ENCODE measurements around the gene BAIAP3. TPM values are rescaled to one million over a fixed set of nuclear protein-coding genes. Genes with fewer than 3 reads are reported as not detected.

The BAIAP3 gene
- total and polyA plus RNA-seq, 2 of the 8 experiments (the other 6 are each of a cell fraction or from before 2014, with no cell fraction given): 2.9 to 6.8 TPM

DNA sequence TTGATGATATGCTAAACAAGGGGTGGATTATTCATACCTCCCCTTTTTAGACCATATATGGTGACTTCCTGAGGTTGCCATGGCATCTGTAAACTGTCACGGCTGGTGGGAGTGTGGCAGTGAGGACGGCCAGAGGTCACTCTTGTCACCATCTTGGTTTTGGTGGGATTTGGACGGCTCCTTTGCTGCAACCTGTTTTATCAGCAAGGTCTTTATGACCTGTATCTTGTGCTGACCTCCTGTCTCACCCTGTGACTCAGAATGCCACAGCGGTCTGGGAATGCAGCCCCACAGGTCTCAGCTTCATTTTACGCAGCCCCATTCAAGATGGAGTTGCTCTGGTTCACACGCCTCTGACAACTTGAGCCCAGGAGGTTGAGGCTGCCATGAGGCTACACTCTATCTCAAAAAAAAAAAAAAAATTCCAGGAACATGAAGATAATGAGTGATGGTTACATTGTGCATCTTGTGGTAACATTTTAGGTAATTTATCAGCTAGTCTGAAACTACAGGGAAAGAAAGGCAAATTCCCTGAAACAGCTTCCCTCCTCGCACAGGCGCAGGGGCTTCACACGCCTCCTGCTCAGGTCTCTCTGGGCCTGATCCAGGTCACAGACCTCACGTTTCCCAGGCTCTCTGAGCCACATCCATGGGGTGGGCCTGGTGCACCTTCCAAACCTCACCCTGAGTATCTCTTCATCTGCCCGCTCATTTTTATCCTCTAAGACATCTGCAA is 39.4 kb upstream of the BAIAP3 start:
- peak overlapping the region; percentile 75; the same call in 1 of the 2 replicates for H2BK12ac ChIP-seq (ENCODE audit: low read depth, low read length)
- CTCF ChIA-PET (ENCODE audit: partially characterized antibody): interaction anchor here (0.9 kb wide), 1 partner anchor 902 kb away, joined by 4 read pairs; no protein-coding TSS in a partner anchor
- FAIRE-seq: no peak
- H3K9ac ChIP-seq (replicated peaks in 1 of 4; ENCODE audit: extremely low read depth in 1 of 4, low read depth in 3 of 4, low read length in 3 of 4): no peak overlapping the region
- no peak for DNase-seq (ENCODE audit: low read depth in 1 of 2, low spot score in 2 of 2)
- peaks cover 3 to 12% (median 8%) of the 10 kb centered on the region in 4 experiments; a peak in 6 of 7 replicates for H3K4me1 ChIP-seq (replicated peaks in 1 of 4; ENCODE audit: control insufficient read depth in 3 of 4, insufficient read depth in 4 of 4, low read length in 3 of 4)
- no peak overlapping the region for H3K4me3 ChIP-seq (ENCODE audit: extremely low read depth in 1 of 4, insufficient read depth in 2 of 4, low read depth in 3 of 4, low read length in 4 of 4)
- POLR2A ChIA-PET (ENCODE audit: partially characterized antibody): interaction anchor here (0.9 to 2.3 kb wide), 5 partner anchors 10 to 162 kb away, joined by 3 to 7 read pairs (median 4); no protein-coding TSS in a partner anchor
- no peak overlapping the region for H2AFZ ChIP-seq (ENCODE audit: low read length)
- H3K4me2 ChIP-seq (ENCODE audit: insufficient read depth in 1 of 2, low read depth in 2 of 2, low read length in 2 of 2): no peak overlapping the region
- no peak overlapping the region for H2BK20ac ChIP-seq (ENCODE audit: low read length)
- H3K27ac ChIP-seq (ENCODE audit: low read depth, low read length): no peak overlapping the region
- H3K14ac ChIP-seq (ENCODE audit: insufficient read length): no peak overlapping the region
- H3K27me3 ChIP-seq (replicated peaks in 1 of 4; ENCODE audit: control insufficient read depth in 3 of 4, extremely low read depth in 1 of 4, insufficient read depth in 3 of 4, low read length in 3 of 4): peaks cover 2 to 26% (median 18%) of the 10 kb centered on the region in 4 experiments
- 88% methylated on average over 11 of the region's 11 CpGs; no CpG with 5 or more reads in 1 of the 2 experiments for WGBS, 2 experiments (ENCODE audit: extremely low coverage in 1 of 2, insufficient coverage in 1 of 2, insufficient read length in 1 of 2, insufficient replicate concordance in 2 of 2, low coverage in 1 of 2, low lambda C conversion rate in 2 of 2, missing lambda C conversion rate in 1 of 2)
- H4K91ac ChIP-seq (replicated peaks; ENCODE audit: insufficient read length, low read length): no peak overlapping the region
- H3K23ac ChIP-seq (ENCODE audit: insufficient read length): no peak overlapping the region
- H3K18ac ChIP-seq (ENCODE audit: extremely low read depth, low read length): no peak overlapping the region; the same call in 1 of the 2 replicates
- H3K56ac ChIP-seq (replicated peaks; ENCODE audit: insufficient read length, low read depth, low read length): no peak overlapping the region
- H3K9me3 ChIP-seq (ENCODE audit: insufficient read depth in 2 of 2, low read depth in 1 of 2, low read length in 1 of 2): no peaks in the 10 kb centered on the region
- no peak overlapping the region for H3K4ac ChIP-seq (replicated peaks; ENCODE audit: insufficient read length, low read depth, low read length)
- no peak overlapping the region for H2BK120ac ChIP-seq (replicated peaks; ENCODE audit: low read depth, low read length)
- no peaks in the 10 kb centered on the region for H3K79me2 ChIP-seq (ENCODE audit: control insufficient read depth in 1 of 2, insufficient read depth in 2 of 2, low read length in 2 of 2)
- no peak overlapping the region for H4K5ac ChIP-seq (ENCODE audit: insufficient read length, low read depth, low read length)
- H4K8ac ChIP-seq (ENCODE audit: extremely low read depth, insufficient read depth, low read length): no peak overlapping the region
- peaks cover 3% of the 10 kb centered on the region; the same call in 1 of the 2 replicates for H3K23me2 ChIP-seq (ENCODE audit: low read depth, low read length)
- no peak overlapping the region for H2AK5ac ChIP-seq (ENCODE audit: low read depth, low read length)
- peaks cover 0 to 2% of the 10 kb centered on the region in 2 experiments for H4K20me1 ChIP-seq (replicated peaks in 1 of 2; ENCODE audit: control insufficient read depth in 1 of 2, insufficient read depth in 2 of 2, low read length in 2 of 2)
- H3K36me3 ChIP-seq (ENCODE audit: control insufficient read depth in 2 of 4, insufficient read depth in 4 of 4, low read length in 3 of 4): no peaks in the 10 kb centered on the region
- H2BK15ac ChIP-seq (ENCODE audit: low read length): no peak overlapping the region
- TF ChIP-seq SIN3A (conservative IDR thresholded peaks at IDR 0.05 in 1 of 2, IDR thresholded peaks at IDR 0.05 in 1 of 2; ENCODE audit: low read depth in 1 of 2, low read length in 2 of 2) (no peak), SRF (IDR thresholded peaks at IDR 0.05; ENCODE audit: low read depth, low read length) (peak; percentile 64)
- no peak overlapping the region for H2BK5ac ChIP-seq (ENCODE audit: low read depth, low read length)
- H3K79me1 ChIP-seq (ENCODE audit: low read depth, low read length): no peaks in the 10 kb centered on the region
